T1000 (cell line): ENCODE data around the gene SAMD14.

Source experiments
- DNase-seq: peaks from one replicate; lab custom pipeline; 2025; ENCODE audit warnings: mixed read lengths; lab: John Stamatoyannopoulos, UW

SAMD14 gene

DNA sequence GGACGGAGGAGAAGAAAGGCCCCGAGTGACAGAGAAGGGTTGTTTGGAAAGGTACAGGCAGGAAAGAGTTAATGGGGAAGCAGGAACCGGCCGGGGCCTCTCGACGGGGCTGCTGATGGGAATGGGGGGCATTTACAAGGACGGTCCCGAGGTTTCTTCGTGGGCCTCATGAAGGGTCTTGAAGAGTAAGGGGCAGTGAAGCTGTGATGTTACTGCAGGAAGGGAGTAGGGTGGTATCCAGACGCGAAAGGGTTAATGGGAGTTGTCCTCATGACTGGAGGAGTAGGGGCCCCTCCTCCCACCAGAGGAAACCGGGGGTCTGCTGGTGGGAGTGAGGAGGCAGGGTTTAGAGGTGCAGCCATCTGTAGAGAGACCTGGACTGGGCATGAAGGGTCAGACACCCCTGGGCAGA lies 34.3 kb downstream of the SAMD14 start:
- DNase-seq = no peak

DNA sequence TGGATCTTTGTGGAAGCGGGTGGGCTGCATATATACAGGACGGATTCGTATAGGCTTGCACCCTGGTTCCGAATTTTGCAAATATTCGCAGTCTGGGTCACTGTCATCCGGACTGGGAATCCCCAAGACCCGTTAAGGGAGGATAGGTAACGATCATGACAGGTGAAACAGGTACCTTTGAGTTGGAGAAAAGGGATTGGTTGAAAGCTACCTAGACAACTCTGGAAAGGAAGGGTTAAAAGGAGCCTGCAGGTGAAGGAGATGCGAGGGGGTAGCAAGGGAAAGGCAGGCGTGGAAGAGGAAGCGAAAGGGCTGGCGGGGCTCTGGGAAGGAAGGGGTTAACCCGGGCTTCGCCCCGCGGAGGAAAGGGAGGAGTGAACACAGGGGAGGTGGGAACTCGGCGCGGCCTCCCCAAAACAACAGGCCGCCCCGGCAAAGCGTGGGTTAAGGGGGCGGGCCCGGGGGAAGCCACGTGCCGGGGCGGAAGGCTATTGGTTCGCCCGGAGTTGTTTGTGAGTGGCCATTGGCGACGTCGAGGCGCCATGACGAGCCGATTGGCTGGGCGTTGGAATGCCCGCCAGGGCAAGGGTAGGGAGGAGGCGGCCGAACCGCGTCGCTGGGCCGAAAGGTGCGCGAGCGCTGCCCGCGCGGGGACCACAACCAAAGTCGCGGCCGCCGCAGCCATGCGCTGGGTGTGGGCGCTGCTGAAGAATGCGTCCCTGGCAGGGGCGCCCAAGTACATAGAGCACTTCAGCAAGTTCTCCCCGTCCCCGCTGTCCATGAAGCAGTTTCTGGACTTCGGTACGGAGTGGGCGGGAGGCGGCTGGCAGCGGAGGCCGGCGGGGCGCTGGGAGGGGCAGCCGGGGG lies 35.0 kb downstream of the SAMD14 start, which contains the start of gene PDK2:
Gene PDK2 (plus strand): TSS at position 599 of the 867 bp plus-strand sequence. CDS start 85 bp downstream, at position 684.
- peak; percentile 93 for DNase-seq

DNA sequence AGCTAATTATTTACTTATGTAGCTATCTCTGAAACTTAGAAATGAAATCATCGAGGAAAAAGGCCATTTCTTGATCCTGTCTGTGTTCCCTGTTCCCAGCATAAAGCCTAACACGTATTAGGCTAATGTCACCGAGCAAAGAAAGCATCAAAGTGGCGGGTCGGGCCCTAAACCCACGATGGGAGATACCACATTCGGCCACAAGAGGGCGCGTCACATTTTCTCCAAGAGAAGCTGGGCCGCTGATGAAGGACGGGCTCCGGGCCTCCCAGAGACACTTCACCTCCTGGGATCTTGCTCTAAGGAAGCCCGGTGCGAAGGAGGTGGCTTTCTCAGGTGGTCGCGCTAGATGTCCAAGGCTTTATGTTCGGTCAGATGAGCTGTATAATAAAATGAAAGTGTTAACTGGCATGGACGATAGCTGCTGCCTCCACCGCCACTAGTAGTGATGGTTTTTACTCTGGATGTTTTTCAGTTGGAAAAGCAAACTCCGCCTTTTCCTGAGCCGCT lies 35.7 kb downstream of the SAMD14 start:
- peak; percentile 73 for DNase-seq

DNA sequence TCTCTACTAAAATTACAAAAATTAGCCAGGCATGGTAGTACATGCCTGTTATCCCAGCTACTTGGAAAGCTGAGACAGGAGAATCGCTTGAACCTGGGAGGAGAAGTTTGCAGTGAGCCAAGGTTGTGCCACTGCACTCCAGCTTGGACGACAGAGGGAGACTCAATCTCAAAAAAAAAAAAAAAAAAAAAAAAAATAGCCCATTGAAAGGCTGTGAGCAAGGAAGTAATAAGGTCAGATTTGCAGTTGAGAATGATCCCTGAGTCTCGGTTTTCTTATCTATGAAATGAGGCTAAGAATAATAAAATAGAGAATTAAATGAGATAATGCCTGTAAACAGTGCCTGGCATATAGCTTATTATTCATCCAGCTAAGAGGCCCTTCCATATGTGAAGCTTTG lies 36.2 kb downstream of the SAMD14 start:
- DNase-seq = no peak

- no peak for DNase-seq
These were observed 36.7 kb downstream of the SAMD14 start for GRCh38 chr17:50093246-50093645.

DNA sequence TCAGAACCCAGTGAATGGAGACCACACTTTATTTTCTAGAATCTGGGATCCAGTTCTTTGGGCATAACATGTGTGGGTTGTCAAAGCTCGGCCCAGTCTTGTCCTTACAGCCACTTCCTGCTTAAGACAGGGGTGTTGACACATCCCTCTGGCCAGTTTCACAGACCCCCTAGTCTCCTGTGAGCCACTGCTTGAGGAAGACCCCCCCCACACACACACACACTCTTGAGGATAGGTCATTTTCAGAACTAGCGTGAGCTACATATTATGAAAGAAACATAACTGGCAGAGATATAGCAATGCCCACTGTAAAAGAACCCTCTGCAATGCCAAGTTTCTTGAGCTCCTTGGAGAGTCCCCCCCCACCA lies 38.1 kb downstream of the SAMD14 start:
- DNase-seq = no peak

GRCh38 chr17:50090971-50091917 lies 38.7 kb downstream of the SAMD14 start:
- DNase-seq = no peak

DNA sequence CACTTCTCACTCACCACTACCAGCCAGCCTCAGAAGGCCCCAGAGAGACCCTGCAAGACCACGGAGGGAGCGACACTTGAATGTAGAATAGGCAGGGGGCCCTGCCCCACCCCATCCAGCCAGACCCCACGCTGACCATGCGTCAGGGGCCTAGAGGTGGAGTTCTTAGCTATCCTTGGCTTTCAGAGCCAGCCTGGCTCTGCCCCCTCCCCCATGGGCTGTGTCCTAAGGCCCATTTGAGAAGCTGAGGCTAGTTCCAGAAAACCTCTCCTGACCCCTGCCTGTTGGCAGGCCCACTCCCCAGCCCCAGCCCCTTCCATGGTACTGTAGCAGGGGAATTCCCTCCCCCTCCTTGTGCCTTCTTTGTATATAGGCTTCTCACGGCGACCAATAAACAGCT lies 39.9 kb downstream of the SAMD14 start:
- DNase-seq = no peak

GRCh38 chr17:50088952-50089825 lies 40.8 kb downstream of the SAMD14 start:
- no peak for DNase-seq

DNA sequence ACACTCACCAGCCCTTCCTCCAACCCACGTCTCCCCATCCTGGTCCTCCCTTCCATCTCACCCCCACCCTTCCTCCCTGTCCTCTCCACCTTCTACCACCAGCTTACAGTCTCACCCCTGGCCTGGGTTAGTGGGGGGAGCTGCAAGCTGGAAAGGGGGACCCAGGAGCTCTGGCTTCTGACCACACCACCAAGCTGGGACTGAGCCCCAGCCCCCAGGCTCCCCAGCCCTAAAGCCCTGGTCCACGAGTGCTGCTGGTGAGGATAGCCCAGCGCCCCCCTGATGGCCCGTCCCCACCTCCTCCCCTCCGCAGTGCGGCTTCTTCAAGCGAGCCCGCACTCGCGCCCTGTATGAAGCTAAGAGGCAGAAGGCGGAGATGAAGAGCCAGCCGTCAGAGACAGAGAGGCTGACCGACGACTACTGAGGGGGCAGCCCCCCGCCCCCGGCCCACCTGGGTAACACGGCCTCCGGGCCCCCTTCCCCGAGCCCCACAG lies 42.0 kb downstream of the SAMD14 start:
- no peak for DNase-seq

DNA sequence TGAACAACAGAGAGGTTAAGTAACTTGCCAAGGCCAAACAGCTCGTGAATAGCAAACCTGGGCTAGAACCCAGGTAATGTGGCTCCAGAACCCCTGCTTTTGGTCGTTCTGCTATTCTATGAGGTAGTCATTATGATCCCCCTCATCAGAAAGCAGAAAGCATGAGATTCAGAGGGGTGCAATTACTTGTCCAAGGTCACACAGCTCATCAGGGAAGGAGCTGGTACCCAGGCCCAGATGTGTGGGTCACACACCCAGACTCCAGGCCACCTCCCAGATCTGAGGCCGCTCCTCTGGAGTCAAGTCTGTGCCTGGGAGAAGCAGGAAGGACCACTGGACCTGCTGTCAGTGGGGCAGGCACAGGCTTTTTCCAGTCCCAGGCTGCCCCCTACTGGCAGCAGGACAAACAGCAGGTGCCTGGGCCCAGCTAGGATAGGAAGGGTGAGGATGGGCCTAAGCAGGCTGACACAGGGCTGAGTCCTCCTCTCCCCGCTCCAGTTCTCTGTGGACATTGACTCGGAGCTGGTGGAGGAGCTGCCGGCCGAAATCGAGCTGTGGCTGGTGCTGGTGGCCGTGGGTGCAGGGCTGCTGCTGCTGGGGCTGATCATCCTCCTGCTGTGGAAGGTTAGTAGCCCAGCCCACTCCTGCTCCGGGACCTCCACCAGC lies 42.6 kb downstream of the SAMD14 start:
- peak; percentile 46 for DNase-seq

DNA sequence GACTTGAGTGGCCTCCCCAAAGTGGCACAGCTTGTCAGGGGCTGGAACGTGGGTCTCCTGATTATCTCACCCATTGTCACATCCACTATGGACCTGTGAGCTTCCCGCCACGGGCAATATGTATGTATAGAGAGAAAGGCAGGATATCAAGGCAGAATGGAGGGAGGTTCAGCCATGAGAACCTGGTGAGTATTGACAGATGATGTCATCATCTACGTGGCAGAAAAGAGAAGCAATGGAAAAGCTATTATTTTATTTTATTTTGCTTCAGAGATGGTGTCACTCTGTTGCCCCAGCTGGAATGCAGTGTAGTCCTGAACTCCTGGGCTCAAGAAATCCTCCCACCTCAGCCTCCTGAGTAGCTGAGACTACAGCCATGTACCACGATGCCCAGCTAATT lies 48.2 kb downstream of the SAMD14 start:
- no peak for DNase-seq

DNA sequence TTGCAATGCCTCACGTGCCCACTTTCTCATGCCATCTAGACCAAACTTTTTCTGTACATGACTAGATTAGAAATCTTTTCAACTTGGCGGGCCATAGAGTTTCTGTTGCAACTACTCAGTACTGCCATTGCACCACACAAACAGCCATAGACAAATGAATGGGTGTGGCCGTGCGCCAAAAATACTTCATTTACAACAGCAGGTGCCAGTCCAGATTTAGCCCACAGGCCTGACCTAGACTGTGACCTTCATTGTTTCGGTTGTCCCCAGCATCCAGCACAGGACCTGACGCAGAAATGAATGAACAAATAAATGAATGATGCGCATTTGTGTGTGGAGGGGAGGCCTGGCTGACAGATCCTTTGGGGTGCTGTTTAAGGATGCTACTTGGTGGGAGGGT lies 49.1 kb downstream of the SAMD14 start:
- DNase-seq = no peak

DNA sequence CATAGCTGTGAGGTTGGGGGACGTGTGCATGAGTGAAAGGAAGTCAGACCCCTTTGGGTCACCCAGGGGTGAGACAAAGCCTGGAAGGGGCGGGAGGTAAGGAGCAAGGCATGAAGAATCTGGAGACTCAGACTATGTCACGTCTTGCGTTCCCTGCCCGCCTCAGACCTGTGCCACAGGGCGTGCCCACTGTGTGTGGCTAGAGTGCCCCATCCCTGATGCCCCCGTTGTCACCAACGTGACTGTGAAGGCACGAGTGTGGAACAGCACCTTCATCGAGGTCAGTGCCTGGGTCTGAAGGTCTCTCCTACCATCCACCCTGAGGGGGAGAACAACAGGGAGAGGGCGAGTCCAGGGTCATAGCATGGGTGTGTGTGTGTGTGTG lies 49.9 kb downstream of the SAMD14 start:
- DNase-seq = no peak

DNA sequence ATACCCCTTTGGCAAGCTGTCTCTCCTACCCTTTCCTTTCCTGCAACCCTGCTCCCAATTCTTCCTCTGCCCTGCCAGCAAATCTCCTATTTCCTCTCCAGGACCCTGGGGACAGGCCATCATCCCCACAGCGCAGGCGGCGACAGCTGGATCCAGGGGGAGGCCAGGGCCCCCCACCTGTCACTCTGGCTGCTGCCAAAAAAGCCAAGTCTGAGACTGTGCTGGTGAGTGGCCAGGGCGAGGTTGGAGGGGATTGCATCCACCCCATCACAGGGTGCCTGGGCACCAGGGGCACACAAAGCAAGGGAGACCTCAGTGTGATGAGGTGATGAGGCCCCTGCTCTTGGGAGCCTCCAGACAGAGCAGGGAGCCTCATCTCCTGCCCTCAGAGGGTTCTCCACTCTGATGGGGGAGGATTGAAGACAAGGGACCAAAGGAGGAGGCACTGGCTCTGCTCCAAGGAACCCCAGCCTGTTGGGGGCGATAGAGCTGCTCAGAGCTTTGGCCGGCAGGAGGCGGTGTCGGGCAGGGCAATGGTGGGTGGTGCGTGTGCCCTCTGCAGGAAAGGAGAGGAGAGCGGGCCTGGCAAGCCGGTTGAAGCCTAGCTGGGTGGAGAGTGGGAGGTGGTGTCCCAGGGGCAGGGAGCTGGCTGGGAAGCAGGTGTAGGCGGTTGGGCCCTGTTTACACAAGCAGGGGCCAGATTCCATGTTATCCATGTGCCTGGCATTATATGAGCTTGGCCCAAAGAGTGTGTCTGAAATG lies 50.4 kb downstream of the SAMD14 start:
- no peak for DNase-seq

- no peak for DNase-seq
These were observed 51.5 kb downstream of the SAMD14 start for GRCh38 chr17:50078430-50078829.

DNA sequence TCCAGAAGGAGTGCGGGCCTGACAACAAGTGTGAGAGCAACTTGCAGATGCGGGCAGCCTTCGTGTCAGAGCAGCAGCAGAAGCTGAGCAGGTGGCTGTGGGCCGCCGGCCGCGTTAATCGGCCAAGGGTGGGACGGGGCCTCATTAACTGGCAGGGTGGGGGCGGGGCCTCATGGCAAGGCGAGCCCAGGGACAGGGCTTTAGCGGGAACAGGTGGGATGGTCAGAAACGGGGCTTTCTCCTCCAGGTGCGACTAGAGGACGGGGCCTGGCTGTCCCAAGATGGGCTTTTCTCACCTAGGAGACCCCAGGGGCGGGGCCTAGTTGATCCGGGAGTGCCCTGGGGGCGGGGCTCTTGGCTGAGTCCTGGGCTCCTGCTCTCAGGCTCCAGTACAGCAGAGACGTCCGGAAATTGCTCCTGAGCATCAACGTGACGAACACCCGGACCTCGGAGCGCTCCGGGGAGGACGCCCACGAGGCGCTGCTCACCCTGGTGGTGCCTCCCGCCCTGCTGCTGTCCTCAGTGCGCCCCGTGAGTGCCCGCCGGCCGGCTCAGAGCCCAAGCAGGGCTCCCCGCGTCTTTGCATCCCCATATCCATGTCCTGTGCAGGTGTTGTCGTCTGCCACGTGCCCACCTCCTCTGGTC lies 53.2 kb downstream of the SAMD14 start:
- no peak for DNase-seq

DNA sequence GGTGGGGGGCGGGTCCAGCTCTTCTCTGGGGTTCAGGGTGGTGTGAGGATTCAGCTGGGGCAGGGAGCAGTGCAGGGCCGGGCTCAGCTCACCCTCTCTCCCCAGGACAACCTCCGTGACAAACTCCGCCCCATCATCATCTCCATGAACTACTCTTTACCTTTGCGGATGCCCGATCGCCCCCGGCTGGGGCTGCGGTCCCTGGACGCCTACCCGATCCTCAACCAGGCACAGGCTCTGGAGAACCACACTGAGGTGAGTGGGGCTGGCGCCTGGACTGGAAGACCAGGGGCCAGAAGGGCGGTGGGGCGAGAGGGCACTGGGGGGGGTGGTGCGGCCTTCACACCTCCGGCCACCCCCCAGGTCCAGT lies 53.8 kb downstream of the SAMD14 start:
- no peak for DNase-seq

DNA sequence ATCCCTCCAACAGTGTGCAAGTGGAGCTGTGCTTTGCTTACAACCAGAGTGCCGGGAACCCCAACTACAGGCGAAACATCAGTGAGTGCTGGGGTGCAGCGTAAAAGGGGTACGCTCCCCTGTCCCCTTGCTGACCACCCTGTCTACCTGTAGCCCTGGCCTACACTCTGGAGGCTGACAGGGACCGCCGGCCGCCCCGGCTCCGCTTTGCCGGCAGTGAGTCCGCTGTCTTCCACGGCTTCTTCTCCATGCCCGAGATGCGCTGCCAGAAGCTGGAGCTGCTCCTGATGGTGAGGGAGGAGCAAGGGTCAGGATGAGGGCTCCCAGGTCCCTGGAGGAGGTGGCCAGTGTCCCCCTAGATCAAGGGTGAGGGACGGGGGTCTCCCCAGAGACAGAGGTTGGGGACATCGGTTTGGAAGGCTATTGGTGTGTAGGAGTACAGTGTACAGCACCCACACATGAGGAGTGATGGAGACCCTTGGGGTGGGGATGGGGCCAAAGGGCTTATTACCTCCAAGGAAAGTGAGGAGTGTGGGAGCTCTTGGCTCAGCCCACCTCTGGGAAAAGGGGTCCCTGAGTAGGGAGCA lies 54.4 kb downstream of the SAMD14 start:
- DNase-seq = no peak
